Upper lobe of left lung (tissue), 4 donors: Measurements from ENCODE around the gene EXOC6.

Experiments
- CTCF ChIP-seq, 6 experiments: fragments of 450-650 bp in 4 of 6; fragments of 200-600 bp in 2 of 6; sonication (generic) in 2 of 6; IDR thresholded peaks; one replicate each; pipeline ENCODE4 v1.5.1; 2016 to 2019; ENCODE audit warnings: antibody characterized with exemption in 6 of 6
- EP300 ChIP-seq, 4 donors: sonication (generic); formaldehyde crosslinking; IDR thresholded peaks; one replicate each; pipeline ENCODE4 v1.5.1; 2017; ENCODE audit warnings: antibody characterized with exemption in 4 of 4, control low read depth in 2 of 4
- POLR2A ChIP-seq, 4 donors: fragments of 450-650 bp; IDR thresholded peaks; one replicate each; pipeline ENCODE4 v1.5.1; 2016 to 2017; ENCODE audit warnings: antibody characterized with exemption in 4 of 4, mild to moderate bottlenecking in 2 of 4
- POLR2AphosphoS5 ChIP-seq, 2 donors: sonication (generic); formaldehyde crosslinking; IDR thresholded peaks; one replicate each; pipeline ENCODE4 v1.5.1; 2017; ENCODE audit warnings: antibody characterized with exemption in 2 of 2

- no peak for TF ChIP-seq EP300 (IDR thresholded peaks at IDR 0.05)
- no peak for TF ChIP-seq CTCF (IDR thresholded peaks at IDR 0.05)
- TF ChIP-seq POLR2AphosphoS5 (IDR thresholded peaks at IDR 0.05): no peak
- TF ChIP-seq POLR2A (IDR thresholded peaks at IDR 0.05): no peak
Observed at GRCh38 chr10:93028883-93029282, 180.6 kb downstream of the EXOC6 start.
